Neural progenitor cell (in vitro differentiated cells): ENCODE measurements around the gene SPESP1. TPM values are rescaled to one million over a fixed set of nuclear protein-coding genes. Genes with fewer than 3 reads are reported as not detected.

Experiments
- DNase-seq: peaks from one replicate; pipeline ENCODE4 v3.0.0-alpha.2; 2016; ENCODE audit warnings: low spot score
- H2AFZ ChIP-seq: fragments of 200-600 bp; sonication (generic); replicated peaks from 2 replicates; pipeline ENCODE4 v1.6.1; 2016; ENCODE audit warnings: antibody characterized with exemption
- H3F3A ChIP-seq: fragments of 200-600 bp; sonication (generic); 2 replicates; pipeline ENCODE4 v1.6.1; 2016; ENCODE audit warnings: antibody characterized with exemption, low read depth
- H3K27ac ChIP-seq: fragments of 200-600 bp; sonication (generic); 2 replicates; pipeline ENCODE4 v1.5.1; 2016; ENCODE audit warnings: mild to moderate bottlenecking
- H3K27me3 ChIP-seq: fragments of 200-600 bp; sonication (generic); 2 replicates; pipeline ENCODE4 v1.6.1; 2016; ENCODE audit warnings: mild to moderate bottlenecking, moderate library complexity
- H3K36me3 ChIP-seq: fragments of 200-600 bp; sonication (generic); 2 replicates; pipeline ENCODE4 v1.5.1; 2016
- H3K4me1 ChIP-seq: fragments of 200-600 bp; sonication (generic); 2 replicates; pipeline ENCODE4 v1.6.1; 2016; ENCODE audit warnings: mixed run types
- H3K4me2 ChIP-seq: fragments of 200-600 bp; sonication (generic); 2 replicates; pipeline ENCODE4 v1.6.1; 2016
- H3K4me3 ChIP-seq: fragments of 200-600 bp; sonication (generic); 2 replicates; pipeline ENCODE4 v1.5.1; 2016
- H3K79me2 ChIP-seq: fragments of 200-600 bp; sonication (generic); 2 replicates; pipeline ENCODE4 v1.6.1; 2016; ENCODE audit warnings: low read depth
- H3K9ac ChIP-seq: fragments of 200-600 bp; sonication (generic); 2 replicates; pipeline ENCODE4 v1.6.1; 2016
- H3K9me3 ChIP-seq: fragments of 200-600 bp; sonication (generic); 2 replicates; pipeline ENCODE4 v1.5.1; 2016; ENCODE audit warnings: low read depth
- H4K20me1 ChIP-seq: fragments of 200-600 bp; sonication (generic); 2 replicates; pipeline ENCODE4 v1.6.1; 2016; ENCODE audit warnings: low read depth
- H3K27ac Mint-ChIP-seq: 3 replicates; pipeline ENCODE4 v1.8.0; 2021; ENCODE audit warnings: mixed read lengths
- H3K27me3 Mint-ChIP-seq: 2 replicates; pipeline ENCODE4 v1.8.0; 2022; ENCODE audit warnings: low read depth, mild to moderate bottlenecking, inconsistent platforms, moderate library complexity, mixed read lengths; ENCODE audit not compliant: insufficient read depth
- H3K36me3 Mint-ChIP-seq: 3 replicates; pipeline ENCODE4 v1.8.0; 2021; ENCODE audit warnings: mixed read lengths
- H3K4me1 Mint-ChIP-seq: 3 replicates; pipeline ENCODE4 v1.8.0; 2021; ENCODE audit warnings: mixed read lengths
- H3K4me3 Mint-ChIP-seq: 3 replicates; pipeline ENCODE4 v1.8.0; 2021; ENCODE audit warnings: mild to moderate bottlenecking, moderate library complexity, mixed read lengths
- H3K9me3 Mint-ChIP-seq: 3 replicates; pipeline ENCODE4 v1.8.0; 2020; ENCODE audit warnings: mixed read lengths
- CTCF ChIP-seq: fragments of 200-600 bp; sonication (generic); IDR thresholded peaks from 2 replicates; pipeline ENCODE4 v1.5.1; 2017; ENCODE audit warnings: antibody characterized with exemption, mild to moderate bottlenecking
- EZH2 ChIP-seq: fragments of 200-600 bp; sonication (generic); IDR thresholded peaks from 2 replicates; pipeline ENCODE4 v1.6.1; 2017; ENCODE audit warnings: antibody characterized with exemption, mild to moderate bottlenecking, moderate library complexity
- EZH2phosphoT487 ChIP-seq: fragments of 200-600 bp; sonication (generic); IDR thresholded peaks from 2 replicates; pipeline ENCODE4 v1.6.1; 2017; ENCODE audit warnings: antibody characterized with exemption
- total RNA-seq: library from RNA; depleted of rRNA; stranded (reverse); fragments of >200 nt; gene quantifications from 2 replicates; pipeline ENCODE4 v1.2.3, GENCODE V29; 2015; ENCODE audit warnings: low replicate concordance

The SPESP1 gene
- total RNA-seq, 1 donor from 2014 or later, result not detected

GRCh38 chr15:68887819-68888218 is 42.5 kb upstream of the SPESP1 start:
- H3F3A ChIP-seq, result no peaks in the 10 kb centered on the region
- Mint-ChIP-seq H3K9me3 (peaks cover 3% of the 10 kb centered on the region), H3K27ac (no peak overlapping the region), H3K4me1 (no peaks in the 10 kb centered on the region), H3K4me3 (no peak overlapping the region), H3K27me3 (no peaks in the 10 kb centered on the region), H3K36me3 (no peaks in the 10 kb centered on the region)
- no peaks in the 10 kb centered on the region for H3K36me3 ChIP-seq
- DNase-seq, result no peak
- H3K4me2 ChIP-seq, result no peak overlapping the region
- H3K4me1 ChIP-seq, result no peaks in the 10 kb centered on the region
- no peaks in the 10 kb centered on the region for H4K20me1 ChIP-seq
- H3K27ac ChIP-seq, result no peak overlapping the region
- TF ChIP-seq CTCF, result no peak
- no peak for TF ChIP-seq EZH2phosphoT487
- TF ChIP-seq EZH2, result no peak
- H3K9ac ChIP-seq, result no peak overlapping the region
- H3K27me3 ChIP-seq, result no peaks in the 10 kb centered on the region
- H3K9me3 ChIP-seq, result no peaks in the 10 kb centered on the region
- H3K79me2 ChIP-seq, result no peaks in the 10 kb centered on the region
- no peak overlapping the region for H3K4me3 ChIP-seq
- no peak overlapping the region for H2AFZ ChIP-seq

- no peaks in the 10 kb centered on the region for H4K20me1 ChIP-seq
- no peak overlapping the region for H3K4me2 ChIP-seq
- peak overlapping the region; percentile 73 for H2AFZ ChIP-seq
- TF ChIP-seq EZH2 (no peak), EZH2phosphoT487 (no peak), CTCF (no peak)
- no peaks in the 10 kb centered on the region for H3K9me3 ChIP-seq
- H3F3A ChIP-seq, result no peaks in the 10 kb centered on the region
- no peaks in the 10 kb centered on the region for H3K4me1 Mint-ChIP-seq
- H3K4me3 ChIP-seq, result no peak overlapping the region
- H3K27ac ChIP-seq, result no peak overlapping the region
- H3K4me3 Mint-ChIP-seq, result no peak overlapping the region
- H3K36me3 Mint-ChIP-seq, result no peaks in the 10 kb centered on the region
- H3K9ac ChIP-seq, result no peak overlapping the region
- no peaks in the 10 kb centered on the region for H3K27me3 ChIP-seq
- peak; percentile 9 for DNase-seq
- H3K4me1 ChIP-seq, result no peaks in the 10 kb centered on the region
- H3K79me2 ChIP-seq, result no peaks in the 10 kb centered on the region
- no peaks in the 10 kb centered on the region for H3K27me3 Mint-ChIP-seq
- peaks cover 5% of the 10 kb centered on the region for H3K9me3 Mint-ChIP-seq
- no peaks in the 10 kb centered on the region for H3K36me3 ChIP-seq
- no peak overlapping the region for H3K27ac Mint-ChIP-seq
These were observed 41.9 kb upstream of the SPESP1 start for GRCh38 chr15:68888419-68888818.

GRCh38 chr15:68894208-68894607 is 36.1 kb upstream of the SPESP1 start:
- H3K4me2 ChIP-seq, result no peak overlapping the region
- no peaks in the 10 kb centered on the region for H3K27me3 ChIP-seq
- no peaks in the 10 kb centered on the region for H3K79me2 ChIP-seq
- DNase-seq, result no peak
- no peak overlapping the region for H3K27ac ChIP-seq
- Mint-ChIP-seq H3K4me3 (no peak overlapping the region), H3K36me3 (no peaks in the 10 kb centered on the region), H3K27ac (no peak overlapping the region), H3K27me3 (peaks cover 3% of the 10 kb centered on the region), H3K9me3 (peaks cover 7% of the 10 kb centered on the region), H3K4me1 (no peaks in the 10 kb centered on the region)
- no peaks in the 10 kb centered on the region for H3F3A ChIP-seq
- no peaks in the 10 kb centered on the region for H3K9me3 ChIP-seq
- no peak overlapping the region for H2AFZ ChIP-seq
- no peaks in the 10 kb centered on the region for H3K4me1 ChIP-seq
- no peak overlapping the region for H3K9ac ChIP-seq
- no peak for TF ChIP-seq EZH2
- TF ChIP-seq EZH2phosphoT487, result no peak
- no peak for TF ChIP-seq CTCF
- no peak overlapping the region for H3K4me3 ChIP-seq
- H4K20me1 ChIP-seq, result no peaks in the 10 kb centered on the region
- H3K36me3 ChIP-seq, result no peaks in the 10 kb centered on the region

GRCh38 chr15:68896178-68896577 is 34.1 kb upstream of the SPESP1 start:
- no peak for DNase-seq
- Histone ChIP-seq H4K20me1 (no peaks in the 10 kb centered on the region), H3K4me2 (no peak overlapping the region), H3K36me3 (no peaks in the 10 kb centered on the region), H3K9ac (no peak overlapping the region), H3K27ac (no peak overlapping the region), H3K9me3 (no peaks in the 10 kb centered on the region), H3K4me1 (no peaks in the 10 kb centered on the region), H3K79me2 (no peaks in the 10 kb centered on the region), H2AFZ (no peak overlapping the region), H3K27me3 (no peaks in the 10 kb centered on the region), H3K4me3 (no peak overlapping the region), H3F3A (no peaks in the 10 kb centered on the region)
- no peak for TF ChIP-seq CTCF
- no peak for TF ChIP-seq EZH2
- TF ChIP-seq EZH2phosphoT487, result no peak
- H3K4me1 Mint-ChIP-seq, result no peaks in the 10 kb centered on the region
- H3K9me3 Mint-ChIP-seq, result peaks cover 7% of the 10 kb centered on the region
- no peak overlapping the region for H3K27ac Mint-ChIP-seq
- peaks cover 7% of the 10 kb centered on the region for H3K27me3 Mint-ChIP-seq
- no peak overlapping the region for H3K4me3 Mint-ChIP-seq
- no peaks in the 10 kb centered on the region for H3K36me3 Mint-ChIP-seq
